Mesodermal cell (in vitro differentiated cells): ENCODE results near the gene IMMT. TPM values are rescaled to one million over a fixed set of nuclear protein-coding genes. Genes with fewer than 3 reads are reported as not detected.
A peak's percentile ranks its signal among the peaks of the same experiment; 100 is the strongest.
"Not testable (repeated sequence)": the region's sequence is repeated elsewhere in the genome, so short reads cannot be mapped to it uniquely, and the experiment has no call there.

ENCODE experiments used
- H3K27ac ChIP-seq: 2 replicates; pipeline ENCODE4 v1.7.0; 2013; ENCODE audit warnings: mild to moderate bottlenecking, low read depth, low read length, moderate library complexity; ENCODE audit not compliant: severe bottlenecking
- H3K36me3 ChIP-seq: 2 replicates; pipeline ENCODE4 v1.7.1; 2013; ENCODE audit warnings: mild to moderate bottlenecking, low read length, moderate library complexity; ENCODE audit not compliant: control insufficient read depth, insufficient read depth
- H3K4me1 ChIP-seq: one replicate; pipeline ENCODE4 v1.7.1; 2013; ENCODE audit warnings: mild to moderate bottlenecking, low read length; ENCODE audit not compliant: insufficient read depth, control insufficient read depth, poor library complexity, severe bottlenecking
- H3K4me3 ChIP-seq: 2 replicates; pipeline ENCODE4 v1.7.0; 2013; ENCODE audit warnings: low read length, control low read depth, mild to moderate bottlenecking; ENCODE audit not compliant: insufficient read depth, poor library complexity, severe bottlenecking; ENCODE audit errors: extremely low read depth
- H3K9me3 ChIP-seq: 2 replicates; pipeline ENCODE4 v1.7.1; 2013; ENCODE audit warnings: mild to moderate bottlenecking, low read length, moderate library complexity; ENCODE audit not compliant: control insufficient read depth
- WGBS, 2 experiments: methylation state at CpG; one replicate each; pipeline ENCODE4 v1.1.5; 2013; ENCODE audit warnings: missing lambda C conversion rate in 2 of 2; ENCODE audit not compliant: insufficient coverage in 2 of 2; 5-methylcytosine and 5-hydroxymethylcytosine counted together
- polyA plus RNA-seq, 2 experiments: library from polyadenylated mRNA; stranded (reverse); fragments of 50-300 nt; gene quantifications; one replicate each; pipeline ENCODE4 v1.2.3, GENCODE V29; 2013

IMMT gene
- 114 TPM for polyA plus RNA-seq (2013, experiment 1 of 2)
- polyA plus RNA-seq (2013, experiment 2 of 2) = 114 TPM

DNA sequence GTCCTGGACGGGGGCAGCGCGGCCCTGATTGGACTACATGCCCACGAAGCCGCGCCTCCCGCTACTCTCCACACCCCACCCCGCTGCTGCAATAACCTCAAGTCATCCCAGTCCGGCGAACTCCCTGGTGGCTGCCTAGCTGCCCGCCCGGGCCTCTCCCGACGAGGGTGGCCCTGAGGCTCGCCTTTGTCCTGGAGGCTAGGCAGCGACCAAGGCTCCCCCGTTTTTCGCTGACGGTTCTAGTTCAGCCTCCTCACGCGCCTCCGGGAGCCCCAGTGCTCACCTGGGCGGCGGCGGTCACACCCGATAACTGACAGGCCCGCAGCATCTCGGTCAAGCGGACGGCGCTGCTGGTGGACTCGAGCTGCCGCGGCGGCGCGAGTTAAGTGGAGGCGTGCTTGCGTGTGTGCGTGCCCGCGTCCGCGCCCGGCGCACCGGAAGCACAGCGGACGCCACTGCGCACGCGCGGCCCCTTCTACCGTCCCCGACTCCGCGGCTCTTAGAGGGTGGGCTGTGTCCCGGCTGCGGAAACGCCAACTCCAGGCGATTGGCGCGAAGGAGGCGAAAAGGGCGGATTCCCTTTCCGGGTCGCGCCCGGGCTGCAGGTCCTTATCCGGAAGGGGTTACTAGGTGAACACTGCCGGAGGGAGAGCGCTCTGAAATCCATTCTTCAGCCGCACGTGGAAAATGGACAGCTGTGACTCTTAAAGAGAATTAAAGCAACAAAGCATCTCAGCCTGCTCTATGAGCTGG, at the start of gene IMMT:
TSS of gene IMMT (minus strand) at position 408 of the 753 bp plus-strand sequence. CDS start at position 328, 80 bp downstream.
- H3K27ac ChIP-seq = peak within 1 kb of the TSS; percentile 99
- H3K4me1 ChIP-seq = peaks cover 12% of the 10 kb centered on the region
- peaks cover 39% of the 10 kb centered on the region for H3K36me3 ChIP-seq
- WGBS, 2 experiments = 0% methylated on average over 58 to 74 of the region's 74 CpGs
- no peaks in the 10 kb centered on the region for H3K9me3 ChIP-seq
- peak within 1 kb of the TSS; percentile 93 for H3K4me3 ChIP-seq

DNA sequence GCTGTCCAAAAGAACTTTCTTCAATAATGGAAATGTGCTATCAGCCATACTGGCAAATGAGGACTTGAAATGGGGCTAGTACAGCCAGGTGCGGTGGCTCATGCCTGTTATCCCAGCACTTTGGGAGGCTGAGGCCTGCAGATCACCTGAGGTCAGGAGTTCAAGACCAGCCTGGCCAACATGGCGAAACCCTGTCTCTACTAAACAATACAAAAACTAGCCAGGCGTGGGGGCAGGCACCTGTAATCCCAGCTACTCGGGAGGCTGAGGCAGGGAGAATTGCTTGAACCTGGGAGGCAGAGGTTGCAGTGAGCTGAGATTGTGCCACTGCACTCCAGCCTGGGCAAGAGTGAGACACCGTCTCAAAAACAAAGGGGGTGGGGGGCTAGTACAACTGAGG, 49.5 kb upstream of the IMMT start:
- H3K4me3 ChIP-seq, H3K9me3 ChIP-seq, H3K4me1 ChIP-seq, H3K36me3 ChIP-seq, H3K27ac ChIP-seq: not testable (repeated sequence)
- 96 to 100% methylated on average over 4 of the region's 5 CpGs for whole genome bisulfite sequencing, 2 experiments

DNA sequence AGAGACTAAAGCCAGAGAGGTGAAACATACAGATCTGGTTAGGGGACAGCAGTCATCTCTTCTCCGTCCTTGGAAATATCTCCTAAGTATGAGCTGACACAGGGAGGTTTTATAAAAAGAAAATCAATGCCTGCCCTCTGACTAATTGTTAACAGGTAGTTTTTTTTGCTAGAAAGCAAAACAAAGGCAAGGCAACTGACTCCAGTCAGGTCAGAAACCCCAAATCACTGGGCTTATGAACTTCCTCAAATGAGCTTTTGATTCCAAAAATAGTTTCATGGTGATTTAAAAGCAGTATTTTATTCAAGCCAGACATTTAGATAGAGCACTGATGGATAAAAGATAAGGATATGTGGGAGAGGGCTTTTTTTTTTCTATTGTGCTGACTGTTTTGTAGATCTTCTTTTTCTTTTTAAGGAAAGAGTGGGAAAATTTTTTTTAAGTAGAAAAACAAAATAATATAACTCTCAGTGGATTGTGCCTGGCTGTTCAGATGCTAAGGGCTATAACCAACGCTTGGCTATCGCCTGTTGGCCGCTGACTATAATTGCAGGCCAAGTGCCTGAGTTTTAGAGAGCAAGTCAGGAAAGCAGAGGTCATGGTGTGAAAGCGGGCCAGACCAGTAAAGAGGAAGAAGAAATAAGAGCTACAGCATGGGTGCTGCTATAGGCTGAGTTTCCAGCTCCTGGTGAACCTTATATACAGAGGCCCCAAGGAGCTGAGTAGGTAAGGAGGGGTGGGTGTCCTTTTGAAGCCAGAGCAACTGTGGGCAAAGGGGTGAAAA, 48.9 kb upstream of the IMMT start:
- WGBS, 2 experiments = 78 to 95% methylated on average over 5 of the region's 5 CpGs
- H3K4me1 ChIP-seq = no peaks in the 10 kb centered on the region
- no peaks in the 10 kb centered on the region for H3K36me3 ChIP-seq
- no peaks in the 10 kb centered on the region for H3K9me3 ChIP-seq
- no peak overlapping the region for H3K27ac ChIP-seq
- no peak overlapping the region for H3K4me3 ChIP-seq

DNA sequence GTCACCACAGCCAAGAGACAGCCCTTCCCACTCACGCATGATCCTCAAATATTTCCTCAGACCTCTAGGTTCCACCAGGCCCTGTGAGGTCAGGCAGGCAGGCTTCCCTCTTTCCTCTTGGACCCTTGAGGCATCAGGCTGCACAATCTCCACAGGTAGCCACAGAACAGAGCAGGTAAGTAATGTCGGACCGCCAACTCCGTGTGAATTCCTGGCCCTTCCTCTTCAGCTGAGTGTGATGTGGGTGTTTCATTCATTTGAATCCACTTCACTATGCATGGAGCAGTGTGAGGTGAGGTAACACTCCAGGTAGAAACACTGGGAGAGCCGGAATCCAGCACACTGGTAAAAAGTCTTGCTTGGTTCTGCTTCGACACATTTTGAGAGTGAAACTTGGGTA, 48.0 kb upstream of the IMMT start:
- Histone ChIP-seq H3K36me3 (no peaks in the 10 kb centered on the region), H3K4me1 (no peaks in the 10 kb centered on the region), H3K27ac (no peak overlapping the region), H3K9me3 (no peaks in the 10 kb centered on the region), H3K4me3 (no peak overlapping the region)
- WGBS, 2 experiments = 77 to 96% methylated on average over 3 of the region's 6 CpGs

DNA sequence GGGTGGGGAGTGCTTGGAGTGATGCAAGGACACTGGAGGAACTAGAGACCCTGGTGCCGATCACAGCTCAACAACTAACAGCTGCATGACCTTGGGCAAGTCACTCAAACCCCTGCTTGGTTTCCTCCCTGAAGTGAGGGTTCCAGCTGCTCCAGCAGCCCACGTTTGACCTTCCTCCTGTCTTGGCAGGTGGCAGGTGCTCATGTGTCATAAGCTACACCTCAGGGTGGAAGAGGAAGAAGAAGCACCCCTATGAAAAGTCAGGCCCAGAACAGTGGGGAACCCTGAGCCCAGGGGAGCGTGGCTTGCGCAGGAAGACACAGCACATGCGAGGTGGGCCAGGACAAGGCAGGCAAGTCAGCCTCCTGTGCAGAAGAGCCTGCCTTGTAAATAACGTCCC, 46.3 kb upstream of the IMMT start:
- WGBS, 2 experiments = 81 to 89% methylated on average over 5 to 6 of the region's 6 CpGs
- no peak overlapping the region for H3K27ac ChIP-seq
- no peaks in the 10 kb centered on the region for H3K36me3 ChIP-seq
- H3K4me1 ChIP-seq = no peaks in the 10 kb centered on the region
- H3K9me3 ChIP-seq = no peaks in the 10 kb centered on the region
- no peak overlapping the region for H3K4me3 ChIP-seq

DNA sequence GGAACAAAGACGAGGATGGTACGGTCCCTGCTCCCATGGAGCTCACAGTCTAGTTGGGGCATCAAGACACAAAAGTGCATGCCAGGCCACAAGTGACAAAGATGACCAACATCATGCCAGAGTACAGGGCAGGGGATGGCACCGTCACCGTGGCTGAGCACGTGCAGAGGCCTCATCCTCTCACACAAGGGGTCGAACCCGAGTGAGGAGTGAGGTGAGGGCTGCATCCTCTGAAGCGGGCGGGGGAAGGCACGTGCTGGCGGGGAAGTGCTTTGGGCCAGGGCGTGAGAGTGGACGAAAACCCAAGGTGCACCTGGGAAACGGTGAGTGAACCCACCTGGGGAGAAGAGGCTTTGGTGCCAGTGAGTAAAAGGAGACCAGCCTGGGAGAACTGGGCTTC, 45.0 kb upstream of the IMMT start:
- Histone ChIP-seq H3K36me3 (no peaks in the 10 kb centered on the region), H3K4me3 (no peak overlapping the region), H3K9me3 (no peaks in the 10 kb centered on the region), H3K27ac (no peak overlapping the region), H3K4me1 (no peaks in the 10 kb centered on the region)
- WGBS, 2 experiments = 93 to 95% methylated on average over 11 to 12 of the region's 14 CpGs

DNA sequence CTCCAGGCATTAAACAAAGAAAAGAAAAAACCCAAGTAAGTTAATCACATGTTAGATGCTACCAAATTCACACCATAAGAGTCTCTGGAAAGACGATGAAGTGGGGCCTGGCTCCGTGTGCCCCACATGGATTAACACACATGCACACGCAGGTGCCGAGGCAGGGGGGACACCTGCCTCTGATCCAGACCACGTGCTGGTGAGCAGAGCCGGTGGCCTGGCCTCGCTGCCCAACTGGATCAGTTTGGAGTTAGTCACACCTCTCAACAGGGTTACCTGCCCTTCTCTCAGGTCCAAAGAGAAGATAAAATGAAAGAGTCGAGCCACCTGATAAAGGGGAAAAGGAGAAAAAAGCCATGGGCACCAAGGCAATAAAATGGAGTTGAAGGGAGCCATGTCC, 44.5 kb upstream of the IMMT start:
- H3K4me3 ChIP-seq = no peak overlapping the region
- H3K9me3 ChIP-seq = no peaks in the 10 kb centered on the region
- no peaks in the 10 kb centered on the region for H3K4me1 ChIP-seq
- H3K27ac ChIP-seq = no peak overlapping the region
- 92 to 94% methylated on average over 5 to 6 of the region's 8 CpGs for WGBS, 2 experiments
- no peaks in the 10 kb centered on the region for H3K36me3 ChIP-seq

DNA sequence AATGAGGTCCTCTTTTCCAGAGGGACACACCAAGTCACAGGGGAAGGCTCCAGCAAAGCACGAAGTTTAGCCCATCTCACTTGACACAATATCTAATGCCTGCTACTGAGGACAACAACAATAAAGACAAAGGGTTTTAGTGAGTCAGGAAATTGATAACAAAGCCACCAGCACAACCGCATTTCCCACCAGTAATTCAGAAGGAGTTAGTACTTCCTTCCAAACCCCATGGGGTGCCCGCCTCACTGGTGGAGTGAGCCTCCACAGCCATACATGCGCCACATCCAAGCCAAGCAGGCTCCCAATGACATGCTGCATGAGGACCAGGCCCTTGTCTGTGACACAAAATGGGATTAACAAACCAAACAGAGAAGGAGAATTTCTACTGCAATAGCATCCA, 44.1 kb upstream of the IMMT start:
- 79 to 100% methylated on average over 1 to 2 of the region's 4 CpGs for WGBS, 2 experiments
- H3K4me1 ChIP-seq = no peaks in the 10 kb centered on the region

DNA sequence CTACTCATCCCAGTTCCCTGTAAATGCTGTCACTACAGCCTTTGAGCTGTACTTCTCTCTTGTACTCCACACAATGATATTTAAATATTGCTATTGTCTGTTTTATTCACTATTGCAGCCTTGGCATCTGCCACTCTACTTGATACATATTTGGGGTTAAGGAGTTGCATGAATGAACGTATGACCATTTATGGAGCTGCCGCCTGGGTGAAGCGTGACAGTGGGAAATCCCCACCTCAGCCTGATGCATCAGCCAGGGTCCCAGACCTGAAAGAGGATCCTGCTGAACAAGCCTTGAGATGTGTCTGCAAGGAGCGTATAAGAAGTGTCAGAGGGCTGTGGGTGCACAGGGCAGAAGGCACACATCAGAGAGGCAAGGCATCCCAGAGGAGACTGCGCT, 43.1 kb upstream of the IMMT start:
- Histone ChIP-seq H3K4me3 (no peak overlapping the region), H3K36me3 (no peaks in the 10 kb centered on the region), H3K9me3 (no peaks in the 10 kb centered on the region), H3K27ac (no peak overlapping the region), H3K4me1 (no peaks in the 10 kb centered on the region)
- 98 to 100% methylated on average over 5 of the region's 5 CpGs for WGBS, 2 experiments

More for the DNA sequence above, 44.1 kb upstream of the IMMT start:
- Histone ChIP-seq H3K4me3 (no peak overlapping the region), H3K27ac (no peak overlapping the region), H3K36me3 (no peaks in the 10 kb centered on the region), H3K9me3 (no peaks in the 10 kb centered on the region)

DNA sequence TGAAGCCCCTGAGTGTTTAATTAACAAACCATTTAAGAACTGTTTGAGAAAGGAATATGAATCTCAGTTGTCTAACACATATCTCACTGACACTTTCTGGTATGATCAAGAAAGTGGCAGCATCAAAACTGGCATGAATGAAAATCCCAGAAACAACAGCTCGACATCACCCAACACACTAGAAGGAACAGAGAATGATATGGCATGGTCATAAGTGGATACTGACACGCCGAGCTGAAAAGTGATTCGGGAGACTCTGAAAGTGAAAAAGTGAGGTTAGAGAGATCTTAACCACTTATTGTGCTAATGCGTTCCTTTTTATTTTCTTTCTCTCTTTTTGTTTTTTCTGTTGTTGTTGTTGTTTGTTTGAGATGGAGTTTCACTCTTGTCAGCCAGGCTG, 41.9 kb upstream of the IMMT start:
- Histone ChIP-seq H3K9me3 (no peaks in the 10 kb centered on the region), H3K27ac (no peak overlapping the region), H3K4me1 (no peaks in the 10 kb centered on the region), H3K4me3 (no peak overlapping the region), H3K36me3 (no peaks in the 10 kb centered on the region)
- WGBS, 2 experiments = 50 to 100% methylated on average over 1 to 2 of the region's 5 CpGs
